Prostate gland (tissue), 2 donors: ENCODE results near the gene GPRC5B.

Experiments
- CTCF ChIP-seq, 4 experiments: fragments of 200-600 bp in 2 of 4; fragments of 450-650 bp in 2 of 4; sonication (generic) in 2 of 4; IDR thresholded peaks; 1 replicate in 3 of 4; 2 replicates in 1 of 4; pipeline ENCODE4 v1.5.1; 2016 to 2019; ENCODE audit warnings: antibody characterized with exemption in 4 of 4, mild to moderate bottlenecking in 2 of 4, moderate library complexity in 2 of 4
- POLR2A ChIP-seq: fragments of 450-650 bp; IDR thresholded peaks from one replicate; pipeline ENCODE4 v1.6.1; 2016; ENCODE audit warnings: antibody characterized with exemption, mild to moderate bottlenecking
- POLR2AphosphoS5 ChIP-seq: sonication (generic); formaldehyde crosslinking; IDR thresholded peaks from one replicate; pipeline ENCODE4 v1.6.1; 2017; ENCODE audit warnings: antibody characterized with exemption

- TF ChIP-seq CTCF (IDR thresholded peaks at IDR 0.05) (no peak), POLR2A (no peak), POLR2AphosphoS5 (no peak)
Observed at GRCh38 chr16:19857593-19858339, 26.9 kb downstream of the GPRC5B start.
